HFF-Myc (cell line): ENCODE results near the gene MPPED2.

Experiments
- DNase-seq: peaks from one replicate; pipeline ENCODE4 v3.0.0-alpha.2; 2011; ENCODE audit warnings: low read depth; ENCODE audit errors: extremely low read depth
- H3K4me3 ChIP-seq: replicated peaks from 2 replicates; pipeline ENCODE4 v1.5.1; 2011; ENCODE audit warnings: low read depth, mild to moderate bottlenecking, control low read depth, low read length
- CTCF ChIP-seq: IDR thresholded peaks from 2 replicates; pipeline ENCODE4 v1.5.1; 2012; ENCODE audit warnings: mild to moderate bottlenecking, low read depth, low read length, control low read depth; ENCODE audit errors: missing control alignments

The MPPED2 gene

GRCh38 chr11:30388957-30389356, 197.2 kb downstream of the MPPED2 start:
- H3K4me3 ChIP-seq: no peak overlapping the region
- DNase-seq: no peak
- no peak for TF ChIP-seq CTCF

GRCh38 chr11:30387891-30388861, 198.0 kb downstream of the MPPED2 start:
- no peak for DNase-seq
- TF ChIP-seq CTCF: no peak
- no peak overlapping the region for H3K4me3 ChIP-seq

- no peak for DNase-seq
- no peak overlapping the region for H3K4me3 ChIP-seq
- TF ChIP-seq CTCF: no peak
These were observed 204.3 kb downstream of the MPPED2 start for GRCh38 chr11:30381879-30382278.

GRCh38 chr11:30380846-30381245, 205.3 kb downstream of the MPPED2 start:
- TF ChIP-seq CTCF: no peak
- no peak overlapping the region for H3K4me3 ChIP-seq
- no peak for DNase-seq

GRCh38 chr11:30377347-30377746, 208.8 kb downstream of the MPPED2 start:
- no peak overlapping the region for H3K4me3 ChIP-seq
- TF ChIP-seq CTCF: no peak
- DNase-seq: no peak

GRCh38 chr11:30370164-30370563, 216.0 kb downstream of the MPPED2 start:
- no peak overlapping the region for H3K4me3 ChIP-seq
- no peak for DNase-seq
- no peak for TF ChIP-seq CTCF

GRCh38 chr11:30368394-30368793, 217.8 kb downstream of the MPPED2 start:
- no peak for TF ChIP-seq CTCF
- DNase-seq: no peak
- H3K4me3 ChIP-seq: no peak overlapping the region
